ENCODE results near the gene PTPN14.
"Not testable (repeated sequence)": the region's sequence is repeated elsewhere in the genome, so short reads cannot be mapped to it uniquely, and the experiment has no call there.

- not testable (repeated sequence) for TF ChIP-seq CTCF, MAX (IDR thresholded peaks at IDR 0.05; ENCODE audit: low read depth, low read length)
These were observed 24.7 kb upstream of the PTPN14 start for GRCh38 chr1:214576120-214576519.

All from NB4 (cell line).